Left ventricle myocardium inferior (tissue), 1 donor: Measurements from ENCODE around the gene TNNC1. TPM values are rescaled to one million over a fixed set of nuclear protein-coding genes. Genes with fewer than 3 reads are reported as not detected.
A peak's percentile ranks its signal among the peaks of the same experiment; 100 is the strongest.

Experiments
- DNase-seq: peaks from one replicate; pipeline ENCODE4 v3.0.0-alpha.2; 2020
- H3K27ac ChIP-seq: fragments of 200-600 bp; replicated peaks from 2 replicates; pipeline ENCODE4 v1.8.0; 2021
- H3K27me3 ChIP-seq: fragments of 200-600 bp; 2 replicates; pipeline ENCODE4 v1.8.0; 2021; ENCODE audit warnings: low read depth
- H3K36me3 ChIP-seq: fragments of 200-600 bp; 2 replicates; pipeline ENCODE4 v1.8.0; 2021
- H3K4me1 ChIP-seq: fragments of 200-600 bp; 2 replicates; pipeline ENCODE4 v1.8.0; 2021
- H3K4me3 ChIP-seq: fragments of 200-600 bp; 2 replicates; pipeline ENCODE4 v1.8.0; 2021; ENCODE audit warnings: mild to moderate bottlenecking, moderate library complexity
- H3K9me3 ChIP-seq: fragments of 200-600 bp; replicated peaks from 2 replicates; pipeline ENCODE4 v1.8.0; 2021
- intact Hi-C: fragments of 100-400 bp; cut with micrococcal nuclease; formaldehyde crosslinking; loops from one replicate; pipeline ENCODE4 v1.11.0; 2022
- total RNA-seq: library from RNA; stranded (reverse); fragmentation: NEBNext Ultra II Directional; extraction: Animal tissue kit (Norgen Biotek cat#: 25700); gene quantifications from one replicate; pipeline ENCODE4 v1.2.1, GENCODE V29; 2021
- TF ChIP-seq, protein P1 (sequence below): fragments of 200-600 bp; IDR thresholded peaks from 2 replicates; pipeline ENCODE4 v1.8.0; 2021; ENCODE audit warnings: antibody characterized with exemption, mild to moderate bottlenecking, borderline replicate concordance
- donor health status: DM: no; HTN: yes; CAD: no; lungs with severe emphysema.

Gene TNNC1
- total RNA-seq, 1 donor from 2014 or later = 8,962 TPM

DNA sequence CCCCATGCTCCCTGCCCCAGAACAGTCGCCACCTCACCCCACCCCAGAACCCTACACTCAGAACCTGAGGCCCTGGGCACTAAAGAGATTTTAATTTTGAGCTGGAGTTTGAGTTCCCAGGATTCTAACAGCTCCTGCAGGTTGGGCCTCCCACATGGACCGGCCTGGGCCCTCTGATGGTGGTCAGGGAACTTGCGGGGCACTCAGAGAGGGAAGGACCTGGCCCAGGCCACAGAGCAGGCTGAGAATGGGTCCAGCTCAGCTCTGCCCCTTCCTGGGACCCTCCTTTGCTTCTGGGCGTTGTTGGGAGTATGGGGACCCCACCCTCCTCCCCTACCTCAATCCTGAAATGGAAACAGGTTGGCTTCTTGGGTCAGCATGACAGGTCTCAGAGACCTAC lies 7.8 kb downstream of the TNNC1 start:
- intact Hi-C loops = no loop called here
- Histone ChIP-seq H3K36me3 (peaks cover 8% of the 10 kb centered on the region), H3K27ac (peak overlapping the region; percentile 49), H3K27me3 (no peaks in the 10 kb centered on the region), H3K4me3 (no peak overlapping the region), H3K4me1 (peaks cover 43% of the 10 kb centered on the region), H3K9me3 (no peaks in the 10 kb centered on the region)
- no peak for DNase-seq
- TF ChIP-seq, protein P1, sequence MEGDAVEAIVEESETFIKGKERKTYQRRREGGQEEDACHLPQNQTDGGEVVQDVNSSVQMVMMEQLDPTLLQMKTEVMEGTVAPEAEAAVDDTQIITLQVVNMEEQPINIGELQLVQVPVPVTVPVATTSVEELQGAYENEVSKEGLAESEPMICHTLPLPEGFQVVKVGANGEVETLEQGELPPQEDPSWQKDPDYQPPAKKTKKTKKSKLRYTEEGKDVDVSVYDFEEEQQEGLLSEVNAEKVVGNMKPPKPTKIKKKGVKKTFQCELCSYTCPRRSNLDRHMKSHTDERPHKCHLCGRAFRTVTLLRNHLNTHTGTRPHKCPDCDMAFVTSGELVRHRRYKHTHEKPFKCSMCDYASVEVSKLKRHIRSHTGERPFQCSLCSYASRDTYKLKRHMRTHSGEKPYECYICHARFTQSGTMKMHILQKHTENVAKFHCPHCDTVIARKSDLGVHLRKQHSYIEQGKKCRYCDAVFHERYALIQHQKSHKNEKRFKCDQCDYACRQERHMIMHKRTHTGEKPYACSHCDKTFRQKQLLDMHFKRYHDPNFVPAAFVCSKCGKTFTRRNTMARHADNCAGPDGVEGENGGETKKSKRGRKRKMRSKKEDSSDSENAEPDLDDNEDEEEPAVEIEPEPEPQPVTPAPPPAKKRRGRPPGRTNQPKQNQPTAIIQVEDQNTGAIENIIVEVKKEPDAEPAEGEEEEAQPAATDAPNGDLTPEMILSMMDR = no peak

DNA sequence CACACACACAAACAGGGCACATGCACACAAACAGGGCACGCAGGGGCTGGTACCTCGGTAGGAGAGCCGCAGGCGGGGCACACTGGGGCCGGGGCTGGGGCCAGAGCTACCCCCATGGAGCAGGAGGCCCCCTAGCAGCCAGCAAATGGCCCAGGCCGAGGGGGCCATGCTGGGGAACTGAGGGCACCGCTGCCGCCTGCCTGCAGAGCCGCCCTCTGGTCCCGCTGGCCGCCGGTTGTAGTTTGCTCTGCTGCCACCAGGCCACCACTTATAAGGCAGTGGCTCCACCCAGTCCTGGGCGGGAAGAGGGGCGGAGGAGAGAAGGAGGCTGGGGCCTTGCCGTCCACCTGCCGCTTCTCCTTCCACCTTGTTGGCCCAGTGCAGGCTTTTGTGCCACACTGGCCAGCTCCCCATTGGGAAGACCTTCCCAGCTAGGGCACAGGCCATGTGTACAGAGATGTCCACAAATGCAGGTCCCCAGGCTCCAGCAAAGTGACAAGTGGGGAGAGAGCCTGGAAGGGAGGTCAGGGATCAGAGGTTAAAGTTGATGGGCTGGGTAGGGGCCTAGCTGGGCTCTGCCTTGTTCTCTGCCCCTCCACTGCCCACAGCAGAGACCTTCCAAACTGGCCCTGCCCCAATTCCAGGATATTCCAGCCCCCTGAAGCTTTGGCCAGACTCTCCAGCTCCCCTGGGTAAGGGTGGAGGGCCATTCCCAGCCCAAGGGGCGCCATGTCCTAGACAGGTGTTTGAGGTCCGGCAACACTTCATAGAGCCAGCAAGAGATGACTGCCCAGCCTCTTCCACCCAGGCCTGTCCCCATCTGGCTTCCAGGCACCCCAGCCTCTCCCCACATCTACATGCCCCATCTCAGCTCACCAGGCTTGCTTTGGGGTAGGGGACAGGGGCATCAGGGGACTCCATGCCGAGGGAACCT lies 8.7 kb downstream of the TNNC1 start, which contains the start of gene SEMA3G:
TSS of gene SEMA3G (minus strand) at position 244 of the 934 bp plus-strand sequence. CDS start at position 168, 76 bp downstream.
- Histone ChIP-seq H3K4me1 (peaks cover 34% of the 10 kb centered on the region), H3K27me3 (no peaks in the 10 kb centered on the region), H3K27ac (peak within 1 kb of the TSS; percentile 57), H3K9me3 (no peaks in the 10 kb centered on the region), H3K4me3 (peak within 1 kb of the TSS; percentile 58), H3K36me3 (no peaks in the 10 kb centered on the region)
- DNase-seq = peak; percentile 79
- TF ChIP-seq, protein P1 = peak; percentile 75
- intact Hi-C loops = no loop called here

DNA sequence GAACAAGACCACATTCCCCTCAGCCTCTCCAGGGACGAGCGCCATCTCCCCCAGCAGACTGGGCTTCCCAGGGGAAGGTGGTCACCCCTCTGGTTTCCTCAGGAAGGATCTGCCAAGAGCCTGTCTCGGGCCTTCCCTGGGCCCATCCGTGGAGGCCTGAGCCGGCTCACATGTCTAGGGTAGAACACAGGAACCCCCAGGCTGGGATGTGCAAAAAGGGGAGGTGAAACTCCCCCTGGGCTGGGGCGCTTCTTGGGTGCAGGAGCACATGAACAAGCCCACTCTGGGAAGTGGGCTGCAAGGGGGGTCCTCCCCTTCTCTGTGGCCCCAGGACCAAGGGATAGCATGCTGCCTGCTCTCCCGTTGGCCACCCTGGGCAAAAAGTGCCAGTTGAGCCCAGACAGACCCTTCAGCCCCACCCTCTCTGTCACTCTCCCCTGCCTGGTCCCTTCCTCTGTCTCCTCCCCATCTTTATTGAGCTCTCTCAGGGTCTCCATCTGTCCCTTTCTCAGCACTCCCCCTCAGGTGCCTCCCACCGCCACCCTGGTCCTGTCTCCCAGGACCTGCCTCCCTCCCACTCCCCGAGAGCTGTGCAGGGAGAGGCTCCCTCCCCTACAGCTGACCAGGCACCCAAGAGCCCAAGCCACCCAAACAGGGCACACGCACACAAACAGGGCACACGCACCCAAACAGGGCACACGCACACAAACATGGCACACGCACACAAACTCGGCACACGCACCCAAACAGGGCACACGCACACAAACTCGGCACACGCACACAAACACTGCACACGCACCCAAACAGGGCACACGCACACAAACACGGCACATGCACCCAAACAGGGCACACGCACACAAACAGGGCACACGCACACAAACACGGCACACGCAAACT lies 9.8 kb downstream of the TNNC1 start:
- Histone ChIP-seq H3K4me1 (peaks cover 25% of the 10 kb centered on the region), H3K9me3 (no peaks in the 10 kb centered on the region), H3K27ac (peak overlapping the region; percentile 29), H3K4me3 (peak overlapping the region; percentile 53), H3K27me3 (no peaks in the 10 kb centered on the region), H3K36me3 (peaks cover 5% of the 10 kb centered on the region)
- intact Hi-C loops = no loop called here
- no peak for DNase-seq
- TF ChIP-seq, protein P1 = no peak

DNA sequence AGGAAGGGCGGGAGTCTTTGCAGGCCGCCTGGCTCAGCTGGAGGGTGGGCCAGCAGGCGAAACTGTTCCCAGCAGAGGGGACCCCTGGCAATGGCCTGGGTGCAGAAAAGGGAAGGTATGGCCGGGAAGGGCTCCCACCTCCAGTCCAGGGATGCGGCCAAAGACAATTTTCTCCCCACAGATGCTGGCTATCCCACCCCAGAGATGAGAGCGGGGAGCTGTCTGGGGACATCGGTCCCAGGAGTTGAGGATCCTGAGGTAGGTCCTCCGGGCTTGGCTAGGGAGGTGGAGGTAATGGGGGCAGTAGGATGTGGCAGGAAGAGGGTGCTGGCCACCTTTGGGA lies 10.6 kb downstream of the TNNC1 start:
- H3K27ac ChIP-seq = peak overlapping the region; percentile 29
- peaks cover 5% of the 10 kb centered on the region for H3K36me3 ChIP-seq
- no peaks in the 10 kb centered on the region for H3K27me3 ChIP-seq
- intact Hi-C loops = no loop called here
- H3K9me3 ChIP-seq = no peaks in the 10 kb centered on the region
- peak overlapping the region; percentile 53 for H3K4me3 ChIP-seq
- H3K4me1 ChIP-seq = peaks cover 31% of the 10 kb centered on the region
- TF ChIP-seq, protein P1 = no peak
- no peak for DNase-seq
